ENCODE results near the gene FOXL3. TPM values are rescaled to one million over a fixed set of nuclear protein-coding genes. Genes with fewer than 3 reads are reported as not detected.

The FOXL3 gene
- polyA plus RNA-seq, 1 experiment: not detected

- Histone ChIP-seq H3K4me3 (ENCODE audit: low read depth, low read length) (no peak overlapping the region), H3K36me3 (ENCODE audit: control insufficient read depth, insufficient read depth, low read length) (no peaks in the 10 kb centered on the region), H3K27me3 (ENCODE audit: control insufficient read depth, insufficient read depth, low read length) (no peaks in the 10 kb centered on the region)
- DNase-seq (ENCODE audit: low read depth): no peak
- no peak for TF ChIP-seq CTCF (IDR thresholded peaks at IDR 0.05; ENCODE audit: insufficient read depth, low read depth, low read length)
- ChIA-PET POLR2A (no interaction called here), CTCF (interaction anchor here (0.9 kb wide), 1 partner anchor 399 kb away, joined by 3 read pairs; no protein-coding TSS in a partner anchor)
Observed at GRCh38 chr7:265998-266850, 23.7 kb upstream of the FOXL3 start.

- POLR2A ChIA-PET: no interaction called here
- no peak for DNase-seq (ENCODE audit: low read depth)
- Histone ChIP-seq H3K4me3 (ENCODE audit: low read depth, low read length) (no peak overlapping the region), H3K27me3 (ENCODE audit: control insufficient read depth, insufficient read depth, low read length) (no peaks in the 10 kb centered on the region), H3K36me3 (ENCODE audit: control insufficient read depth, insufficient read depth, low read length) (no peaks in the 10 kb centered on the region)
- TF ChIP-seq CTCF (IDR thresholded peaks at IDR 0.05; ENCODE audit: insufficient read depth, low read depth, low read length): peak; percentile 36
- CTCF ChIA-PET: interaction anchor here (1.8 kb wide), 1 partner anchor 204 kb away, joined by 4 read pairs; no protein-coding TSS in a partner anchor
Observed at GRCh38 chr7:266851-267840, 22.8 kb upstream of the FOXL3 start.

GRCh38 chr7:268991-269390 is 21.0 kb upstream of the FOXL3 start:
- CTCF ChIA-PET: no interaction called here
- Histone ChIP-seq H3K36me3 (ENCODE audit: control insufficient read depth, insufficient read depth, low read length) (no peaks in the 10 kb centered on the region), H3K27me3 (ENCODE audit: control insufficient read depth, insufficient read depth, low read length) (no peaks in the 10 kb centered on the region), H3K4me3 (ENCODE audit: low read depth, low read length) (no peak overlapping the region)
- no peak for TF ChIP-seq CTCF (IDR thresholded peaks at IDR 0.05; ENCODE audit: insufficient read depth, low read depth, low read length)
- DNase-seq (ENCODE audit: low read depth): no peak
- POLR2A ChIA-PET: no interaction called here

GRCh38 chr7:269721-270120 is 20.2 kb upstream of the FOXL3 start:
- no peak for DNase-seq (ENCODE audit: low read depth)
- no peak for TF ChIP-seq CTCF (IDR thresholded peaks at IDR 0.05; ENCODE audit: insufficient read depth, low read depth, low read length)
- H3K27me3 ChIP-seq (ENCODE audit: control insufficient read depth, insufficient read depth, low read length): no peaks in the 10 kb centered on the region; the same call in 1 of the 2 replicates
- CTCF ChIA-PET: no interaction called here
- H3K4me3 ChIP-seq (ENCODE audit: low read depth, low read length): no peak overlapping the region
- no peaks in the 10 kb centered on the region for H3K36me3 ChIP-seq (ENCODE audit: control insufficient read depth, insufficient read depth, low read length)
- POLR2A ChIA-PET: no interaction called here
